ENCODE results near the gene CCDC97.
"Not testable (repeated sequence)": the region's sequence is repeated elsewhere in the genome, so short reads cannot be mapped to it uniquely, and the experiment has no call there.

Gene CCDC97

GRCh38 chr19:41310033-41310831, at the start of gene CCDC97:
Gene CCDC97, plus strand, starts transcription at chr19:41310172. Its CDS starts 139 bp downstream, at chr19:41310311.
- peak; percentile 88 for DNase-seq (ENCODE audit: low spot score)

GRCh38 chr19:41261474-41262190, 48.3 kb upstream of the CCDC97 start:
- DNase-seq (ENCODE audit: low spot score): no peak

- DNase-seq (ENCODE audit: low spot score): no peak
These were observed 46.7 kb upstream of the CCDC97 start for GRCh38 chr19:41263042-41263849.

GRCh38 chr19:41263850-41264580, 46.0 kb upstream of the CCDC97 start, which contains the start of gene HNRNPUL1:
Gene HNRNPUL1, plus strand, starts transcription at chr19:41264372. Its CDS starts 132 bp downstream, at chr19:41264504.
- peak; percentile 100 for DNase-seq (ENCODE audit: low spot score)

GRCh38 chr19:41264581-41265394, 45.2 kb upstream of the CCDC97 start:
- peak; percentile 60 for DNase-seq (ENCODE audit: low spot score)

GRCh38 chr19:41265395-41266153, 44.4 kb upstream of the CCDC97 start:
- peak; percentile 42 for DNase-seq (ENCODE audit: low spot score)

GRCh38 chr19:41269055-41269454, 40.9 kb upstream of the CCDC97 start:
- DNase-seq (ENCODE audit: low spot score): no peak

GRCh38 chr19:41269571-41269970, 40.4 kb upstream of the CCDC97 start:
- no peak for DNase-seq (ENCODE audit: low spot score)

- no peak for DNase-seq (ENCODE audit: low spot score)
These were observed 36.9 kb upstream of the CCDC97 start for GRCh38 chr19:41273076-41273475.

GRCh38 chr19:41274802-41275201, 35.2 kb upstream of the CCDC97 start:
- DNase-seq (ENCODE audit: low spot score): no peak

GRCh38 chr19:41276231-41276630, 33.7 kb upstream of the CCDC97 start:
- DNase-seq (ENCODE audit: low spot score): no peak

- no peak for DNase-seq (ENCODE audit: low spot score)
These were observed 31.5 kb upstream of the CCDC97 start for GRCh38 chr19:41278478-41278877.

- DNase-seq (ENCODE audit: low spot score): no peak
These were observed 21.1 kb upstream of the CCDC97 start for GRCh38 chr19:41288673-41289530.

- not testable (repeated sequence) for DNase-seq (ENCODE audit: low spot score)
These were observed 20.2 kb upstream of the CCDC97 start for GRCh38 chr19:41289814-41290213.

GRCh38 chr19:41294393-41294792, 15.6 kb upstream of the CCDC97 start:
- DNase-seq (ENCODE audit: low spot score): no peak

GRCh38 chr19:41295499-41295898, 14.5 kb upstream of the CCDC97 start:
- DNase-seq (ENCODE audit: low spot score): no peak

- peak; percentile 82 for DNase-seq (ENCODE audit: low spot score)
These were observed 13.5 kb upstream of the CCDC97 start for GRCh38 chr19:41296433-41296871.

GRCh38 chr19:41297628-41298347, 12.2 kb upstream of the CCDC97 start:
- DNase-seq (ENCODE audit: low spot score): no peak

Data from kidney tubule cell (primary cell).